Ascending aorta (tissue), 2 donors: ENCODE results near the gene WBP2. TPM values are rescaled to one million over a fixed set of nuclear protein-coding genes. Genes with fewer than 3 reads are reported as not detected.
A peak's percentile ranks its signal among the peaks of the same experiment; 100 is the strongest.

Source experiments
- DNase-seq, 2 donors: peaks; one replicate each; pipeline ENCODE4 v3.0.0-alpha.2; 2019; ENCODE audit warnings: low spot score in 2 of 2
- H3K27ac ChIP-seq, 2 donors: fragments of 200-600 bp; sonication (generic); one replicate each; pipeline ENCODE4 v1.5.1; 2016 to 2017; ENCODE audit warnings: mild to moderate bottlenecking in 1 of 2
- H3K27me3 ChIP-seq: fragments of 200-600 bp; sonication (generic); one replicate; pipeline ENCODE4 v1.5.1; 2017
- H3K36me3 ChIP-seq, 2 donors: fragments of 200-600 bp; sonication (generic); one replicate each; pipeline ENCODE4 v1.5.1; 2016
- H3K4me1 ChIP-seq, 2 donors: fragments of 200-600 bp; sonication (generic); one replicate each; pipeline ENCODE4 v1.5.1; 2016 to 2017; ENCODE audit warnings: mild to moderate bottlenecking in 1 of 2
- H3K4me3 ChIP-seq, 2 donors: fragments of 200-600 bp; sonication (generic); one replicate each; pipeline ENCODE4 v1.5.1; 2016 to 2017; ENCODE audit warnings: mild to moderate bottlenecking in 1 of 2
- H3K9me3 ChIP-seq, 2 donors: fragments of 200-600 bp; sonication (generic); one replicate each; pipeline ENCODE4 v1.5.1; 2016
- CTCF ChIP-seq, 3 experiments: fragments of 200-600 bp in 2 of 3; fragments of 450-650 bp in 1 of 3; sonication (generic) in 2 of 3; IDR thresholded peaks; one replicate each; pipeline ENCODE4 v1.5.1; 2016 to 2019; ENCODE audit warnings: antibody characterized with exemption in 3 of 3, mild to moderate bottlenecking in 1 of 3, moderate library complexity in 1 of 3
- intact Hi-C: fragments of 100-400 bp; cut with DNase I; formaldehyde crosslinking; loops from one replicate; pipeline ENCODE4 v1.15.1; 2023
- total RNA-seq: library from RNA; depleted of rRNA; stranded (reverse); fragments of >200 nt; gene quantifications from one replicate; pipeline ENCODE4 v1.1.0, GENCODE V29; 2016

The WBP2 gene
- total RNA-seq, 1 donor from 2014 or later = 50.7 TPM

GRCh38 chr17:75895370-75896155 is 40.4 kb upstream of the WBP2 start:
- peak in 2 of 3 experiments; percentile 3 to 32 for TF ChIP-seq CTCF (IDR thresholded peaks at IDR 0.05)
- H3K4me3 ChIP-seq = peak overlapping the region; percentile 87 to 96
- H3K9me3 ChIP-seq = no peaks in the 10 kb centered on the region
- DNase-seq = no peak
- no peaks in the 10 kb centered on the region for H3K27me3 ChIP-seq
- intact Hi-C loops = loop anchor here (1.0 to 2.0 kb wide), 5 partner anchors 17 to 111 kb away; partner anchors contain the start of genes ACOX1, TEN1, TRIM47 and UNK
- H3K36me3 ChIP-seq = peaks cover 40 to 42% of the 10 kb centered on the region in 2 donors
- peak overlapping the region; percentile 92 to 96 for H3K27ac ChIP-seq
- H3K4me1 ChIP-seq = peaks cover 0 to 21% of the 10 kb centered on the region in 2 donors

- no peak for DNase-seq
- no peak for TF ChIP-seq CTCF (IDR thresholded peaks at IDR 0.05)
- no peaks in the 10 kb centered on the region for H3K9me3 ChIP-seq
- no peaks in the 10 kb centered on the region for H3K27me3 ChIP-seq
- intact Hi-C loops = no loop called here
- peaks cover 0 to 21% of the 10 kb centered on the region in 2 donors for H3K4me1 ChIP-seq
- peak overlapping the region; percentile 92 to 96 for H3K27ac ChIP-seq
- peaks cover 30 to 42% of the 10 kb centered on the region in 2 donors for H3K36me3 ChIP-seq
- no peak overlapping the region for H3K4me3 ChIP-seq
Measured at GRCh38 chr17:75894049-75894733, 39.1 kb upstream of the WBP2 start.

- peaks cover 0 to 21% of the 10 kb centered on the region in 2 donors for H3K4me1 ChIP-seq
- intact Hi-C loops = no loop called here
- H3K36me3 ChIP-seq = peaks cover 23 to 35% of the 10 kb centered on the region in 2 donors
- no peak for DNase-seq
- no peaks in the 10 kb centered on the region for H3K27me3 ChIP-seq
- H3K27ac ChIP-seq = no peak overlapping the region
- no peaks in the 10 kb centered on the region for H3K9me3 ChIP-seq
- TF ChIP-seq CTCF (IDR thresholded peaks at IDR 0.05) = no peak
- H3K4me3 ChIP-seq = no peak overlapping the region
Measured at GRCh38 chr17:75893305-75894048, 38.3 kb upstream of the WBP2 start.

GRCh38 chr17:75892556-75893224 is 37.6 kb upstream of the WBP2 start:
- no peak for DNase-seq
- no peak overlapping the region for H3K27ac ChIP-seq
- no peak overlapping the region for H3K4me3 ChIP-seq
- H3K9me3 ChIP-seq = no peaks in the 10 kb centered on the region
- no peaks in the 10 kb centered on the region for H3K27me3 ChIP-seq
- peaks cover 20 to 32% of the 10 kb centered on the region in 2 donors for H3K36me3 ChIP-seq
- peaks cover 0 to 21% of the 10 kb centered on the region in 2 donors for H3K4me1 ChIP-seq
- TF ChIP-seq CTCF (IDR thresholded peaks at IDR 0.05) = no peak
- intact Hi-C loops = no loop called here
